Measurements from ENCODE around the gene TAOK1. TPM values are rescaled to one million over a fixed set of nuclear protein-coding genes. Genes with fewer than 3 reads are reported as not detected.

The TAOK1 gene
- total RNA-seq, 1 experiment from 2014 or later, result 64.3 TPM

GRCh38 chr17:29595107-29595942 lies 205.2 kb downstream of the TAOK1 start:
- no peak for DNase-seq (ENCODE audit: low spot score)

- no peak for DNase-seq (ENCODE audit: low spot score)
Observed at GRCh38 chr17:29595943-29596774, 206.0 kb downstream of the TAOK1 start.

GRCh38 chr17:29596811-29597210 lies 206.6 kb downstream of the TAOK1 start:
- no peak for DNase-seq (ENCODE audit: low spot score)

GRCh38 chr17:29597361-29598172 lies 207.4 kb downstream of the TAOK1 start:
- no peak for DNase-seq (ENCODE audit: low spot score)

Other genes starting within 250 kb of the TAOK1 start
- gene MYO18A, start 210.0 kb upstream of the TAOK1 start, total RNA-seq (2014; rRNA removed; shearing (Covaris generic)), result 35.8 and 43.9 TPM in 2 replicates
- gene CRYBA1, start 143.5 kb upstream of the TAOK1 start, total RNA-seq (2014; rRNA removed; shearing (Covaris generic)), result not detected in 2 replicates
- gene NUFIP2, start 96.2 kb upstream of the TAOK1 start, total RNA-seq (2014; rRNA removed; shearing (Covaris generic)), result 55.7 and 59.3 TPM in 2 replicates
- gene ABHD15, start 176.7 kb downstream of the TAOK1 start, total RNA-seq (2014; rRNA removed; shearing (Covaris generic)), result 11.6 and 11.7 TPM in 2 replicates
- gene TP53I13, start 178.3 kb downstream of the TAOK1 start, total RNA-seq (2014; rRNA removed; shearing (Covaris generic)), result 64.1 and 68.5 TPM in 2 replicates
- gene GIT1, start 199.3 kb downstream of the TAOK1 start, total RNA-seq (2014; rRNA removed; shearing (Covaris generic)), result 51.8 and 53.2 TPM in 2 replicates
- 17.6 and 21.8 TPM in 2 replicates for gene ANKRD13B, start 202.8 kb downstream of the TAOK1 start, total RNA-seq (2014; rRNA removed; shearing (Covaris generic))
- gene CORO6, start 232.5 kb downstream of the TAOK1 start, total RNA-seq (2014; rRNA removed; shearing (Covaris generic)), result 12.2 and 14.8 TPM in 2 replicates

Measured in A172 (cell line).